WTC11 (cell line): Measurements from ENCODE around the gene ATXN7L2. TPM values are rescaled to one million over a fixed set of nuclear protein-coding genes. Genes with fewer than 3 reads are reported as not detected.

Experiments
- ATAC-seq: fragments of 200-7000 bp; cut with Tn5 transposase; 2 replicates; pipeline ENCODE4 v1.10.0; 2021; ENCODE audit warnings: mild to moderate bottlenecking, moderate library complexity
- CTCF ChIA-PET: fragments of 300-600 bp; sonication (Branson Sonifier 250); formaldehyde crosslinking; loops from one replicate; lab custom pipeline; 2021; ENCODE audit warnings: antibody characterized with exemption; lab: Charles Lee
- POLR2A ChIA-PET: fragments of 350-600 bp; sonication (Branson Sonifier 250); formaldehyde crosslinking; loops from one replicate; lab custom pipeline; 2021; ENCODE audit warnings: antibody characterized with exemption; lab: Charles Lee
- DNase-seq: peaks from one replicate; pipeline ENCODE4 v3.0.0; 2021; ENCODE audit warnings: low spot score
- H3K27ac Mint-ChIP-seq: 2 replicates; pipeline ENCODE4 v1.8.0; 2021; ENCODE audit warnings: mixed read lengths
- H3K27me3 Mint-ChIP-seq: 2 replicates; pipeline ENCODE4 v1.8.0; 2021; ENCODE audit warnings: low read depth, mild to moderate bottlenecking, moderate library complexity, mixed read lengths
- H3K36me3 Mint-ChIP-seq: 2 replicates; pipeline ENCODE4 v1.8.0; 2021; ENCODE audit warnings: mixed read lengths
- H3K4me1 Mint-ChIP-seq: 2 replicates; pipeline ENCODE4 v1.8.0; 2022; ENCODE audit warnings: mixed read lengths
- H3K4me3 Mint-ChIP-seq: 2 replicates; pipeline ENCODE4 v1.8.0; 2021; ENCODE audit warnings: mild to moderate bottlenecking, moderate library complexity, mixed read lengths
- H3K9me3 Mint-ChIP-seq: 2 replicates; pipeline ENCODE4 v1.8.0; 2021; ENCODE audit warnings: mixed read lengths
- ELF4 ChIP-seq: sonication (generic); formaldehyde crosslinking; IDR thresholded peaks from 2 replicates; pipeline ENCODE4 v1.8.1; 2022; ENCODE audit warnings: low read depth, mild to moderate bottlenecking, moderate library complexity, missing genetic modification reagents
- GTF2I ChIP-seq: fragments of 250-450 bp; sonication (Bioruptor Pico); conservative IDR thresholded peaks from 2 replicates; pipeline ENCODE4 v1.4.0; 2021; ENCODE audit warnings: mild to moderate bottlenecking
- IRF2 ChIP-seq: sonication (generic); formaldehyde crosslinking; IDR thresholded peaks from 2 replicates; pipeline ENCODE4 v1.8.0; 2022; ENCODE audit warnings: low read depth, missing genetic modification reagents, borderline replicate concordance
- JUN ChIP-seq: sonication (generic); formaldehyde crosslinking; IDR thresholded peaks from 2 replicates; pipeline ENCODE4 v1.8.0; 2023; ENCODE audit warnings: mild to moderate bottlenecking, missing genetic modification reagents
- NFE2L1 ChIP-seq: sonication (generic); formaldehyde crosslinking; IDR thresholded peaks from 2 replicates; pipeline ENCODE4 v1.8.1; 2023; ENCODE audit warnings: missing genetic modification reagents
- SMAD4 ChIP-seq: sonication (generic); formaldehyde crosslinking; IDR thresholded peaks from 2 replicates; pipeline ENCODE4 v1.8.0; 2022; ENCODE audit warnings: mild to moderate bottlenecking, missing genetic modification reagents
- SOX15 ChIP-seq: fragments of 250-450 bp; sonication (Bioruptor Pico); IDR thresholded peaks from 2 replicates; pipeline ENCODE4 v1.9.0; 2021; ENCODE audit warnings: mild to moderate bottlenecking
- SP1 ChIP-seq: sonication (generic); formaldehyde crosslinking; conservative IDR thresholded peaks from 2 replicates; pipeline ENCODE4 v1.8.1; 2022; ENCODE audit warnings: missing genetic modification reagents
- TP53 ChIP-seq: sonication (generic); formaldehyde crosslinking; IDR thresholded peaks from 2 replicates; pipeline ENCODE4 v1.8.1; 2023; ENCODE audit warnings: mild to moderate bottlenecking, missing genetic modification reagents
- ZNF219 ChIP-seq: sonication (generic); formaldehyde crosslinking; IDR thresholded peaks from 2 replicates; pipeline ENCODE4 v1.8.0; 2023; ENCODE audit warnings: missing genetic modification reagents, mild to moderate bottlenecking, borderline replicate concordance
- total RNA-seq: library from RNA; stranded (reverse); gene quantifications from 3 replicates; pipeline ENCODE4 v1.2.3, GENCODE V29; 2021
- TF ChIP-seq, protein P1 (sequence below): sonication (generic); formaldehyde crosslinking; IDR thresholded peaks from 2 replicates; pipeline ENCODE4 v1.8.1; 2022; ENCODE audit warnings: mild to moderate bottlenecking, missing genetic modification reagents, moderate library complexity, borderline replicate concordance
- TF ChIP-seq, protein P2 (sequence below): sonication (generic); formaldehyde crosslinking; IDR thresholded peaks from 2 replicates; pipeline ENCODE4 v1.8.0; 2022; ENCODE audit warnings: mild to moderate bottlenecking, missing genetic modification reagents
- TF ChIP-seq, protein P3 (sequence below): sonication (generic); formaldehyde crosslinking; IDR thresholded peaks from 2 replicates; pipeline ENCODE4 v1.8.0; 2023; ENCODE audit warnings: mild to moderate bottlenecking, missing genetic modification reagents
- TF ChIP-seq, protein P4 (sequence below): sonication (generic); formaldehyde crosslinking; IDR thresholded peaks from 2 replicates; pipeline ENCODE4 v1.8.1; 2022; ENCODE audit warnings: missing genetic modification reagents, borderline replicate concordance
- TF ChIP-seq, protein P5 (sequence below): fragments of 250-450 bp; sonication (Bioruptor Pico); IDR thresholded peaks from 2 replicates; pipeline ENCODE4 v1.9.0; 2021; ENCODE audit warnings: mild to moderate bottlenecking, borderline replicate concordance

ATXN7L2 gene
- total RNA-seq, 1 experiment from 2014 or later: 11.1 TPM

DNA sequence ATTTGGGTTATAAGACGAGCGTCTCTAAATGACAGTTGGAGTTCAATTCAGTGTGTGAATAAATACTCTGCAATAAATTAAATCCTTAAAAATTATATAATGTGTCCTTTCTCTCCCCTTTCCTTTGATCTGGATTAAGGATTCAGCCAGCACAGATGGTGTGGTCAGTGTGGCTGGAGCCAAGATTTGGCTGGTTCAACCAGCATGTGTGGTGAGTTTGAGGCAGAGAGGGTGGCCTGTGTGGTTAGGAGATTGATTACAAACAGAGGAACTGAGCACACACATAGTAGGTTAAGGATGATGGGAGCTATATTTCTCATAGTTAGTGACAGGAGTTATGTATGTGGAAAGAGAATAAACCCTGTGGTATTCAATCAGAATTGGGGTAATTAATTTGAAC, 40.0 kb downstream of the ATXN7L2 start (continued):
- TF ChIP-seq, protein P1, sequence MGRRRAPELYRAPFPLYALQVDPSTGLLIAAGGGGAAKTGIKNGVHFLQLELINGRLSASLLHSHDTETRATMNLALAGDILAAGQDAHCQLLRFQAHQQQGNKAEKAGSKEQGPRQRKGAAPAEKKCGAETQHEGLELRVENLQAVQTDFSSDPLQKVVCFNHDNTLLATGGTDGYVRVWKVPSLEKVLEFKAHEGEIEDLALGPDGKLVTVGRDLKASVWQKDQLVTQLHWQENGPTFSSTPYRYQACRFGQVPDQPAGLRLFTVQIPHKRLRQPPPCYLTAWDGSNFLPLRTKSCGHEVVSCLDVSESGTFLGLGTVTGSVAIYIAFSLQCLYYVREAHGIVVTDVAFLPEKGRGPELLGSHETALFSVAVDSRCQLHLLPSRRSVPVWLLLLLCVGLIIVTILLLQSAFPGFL (CRISPR knock-in tag): no peak
- TF ChIP-seq, protein P2, sequence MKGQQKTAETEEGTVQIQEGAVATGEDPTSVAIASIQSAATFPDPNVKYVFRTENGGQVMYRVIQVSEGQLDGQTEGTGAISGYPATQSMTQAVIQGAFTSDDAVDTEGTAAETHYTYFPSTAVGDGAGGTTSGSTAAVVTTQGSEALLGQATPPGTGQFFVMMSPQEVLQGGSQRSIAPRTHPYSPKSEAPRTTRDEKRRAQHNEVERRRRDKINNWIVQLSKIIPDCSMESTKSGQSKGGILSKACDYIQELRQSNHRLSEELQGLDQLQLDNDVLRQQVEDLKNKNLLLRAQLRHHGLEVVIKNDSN (CRISPR knock-in tag): no peak
- TF ChIP-seq SOX15 (CRISPR knock-in tag) (no peak), SP1 (CRISPR knock-in tag) (no peak), GTF2I (CRISPR knock-in tag) (no peak), NFE2L1 (CRISPR knock-in tag) (no peak), IRF2 (CRISPR knock-in tag) (no peak)
- TF ChIP-seq, protein P3, sequence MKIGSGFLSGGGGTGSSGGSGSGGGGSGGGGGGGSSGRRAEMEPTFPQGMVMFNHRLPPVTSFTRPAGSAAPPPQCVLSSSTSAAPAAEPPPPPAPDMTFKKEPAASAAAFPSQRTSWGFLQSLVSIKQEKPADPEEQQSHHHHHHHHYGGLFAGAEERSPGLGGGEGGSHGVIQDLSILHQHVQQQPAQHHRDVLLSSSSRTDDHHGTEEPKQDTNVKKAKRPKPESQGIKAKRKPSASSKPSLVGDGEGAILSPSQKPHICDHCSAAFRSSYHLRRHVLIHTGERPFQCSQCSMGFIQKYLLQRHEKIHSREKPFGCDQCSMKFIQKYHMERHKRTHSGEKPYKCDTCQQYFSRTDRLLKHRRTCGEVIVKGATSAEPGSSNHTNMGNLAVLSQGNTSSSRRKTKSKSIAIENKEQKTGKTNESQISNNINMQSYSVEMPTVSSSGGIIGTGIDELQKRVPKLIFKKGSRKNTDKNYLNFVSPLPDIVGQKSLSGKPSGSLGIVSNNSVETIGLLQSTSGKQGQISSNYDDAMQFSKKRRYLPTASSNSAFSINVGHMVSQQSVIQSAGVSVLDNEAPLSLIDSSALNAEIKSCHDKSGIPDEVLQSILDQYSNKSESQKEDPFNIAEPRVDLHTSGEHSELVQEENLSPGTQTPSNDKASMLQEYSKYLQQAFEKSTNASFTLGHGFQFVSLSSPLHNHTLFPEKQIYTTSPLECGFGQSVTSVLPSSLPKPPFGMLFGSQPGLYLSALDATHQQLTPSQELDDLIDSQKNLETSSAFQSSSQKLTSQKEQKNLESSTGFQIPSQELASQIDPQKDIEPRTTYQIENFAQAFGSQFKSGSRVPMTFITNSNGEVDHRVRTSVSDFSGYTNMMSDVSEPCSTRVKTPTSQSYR (CRISPR knock-in tag): no peak
- TF ChIP-seq, protein P4, sequence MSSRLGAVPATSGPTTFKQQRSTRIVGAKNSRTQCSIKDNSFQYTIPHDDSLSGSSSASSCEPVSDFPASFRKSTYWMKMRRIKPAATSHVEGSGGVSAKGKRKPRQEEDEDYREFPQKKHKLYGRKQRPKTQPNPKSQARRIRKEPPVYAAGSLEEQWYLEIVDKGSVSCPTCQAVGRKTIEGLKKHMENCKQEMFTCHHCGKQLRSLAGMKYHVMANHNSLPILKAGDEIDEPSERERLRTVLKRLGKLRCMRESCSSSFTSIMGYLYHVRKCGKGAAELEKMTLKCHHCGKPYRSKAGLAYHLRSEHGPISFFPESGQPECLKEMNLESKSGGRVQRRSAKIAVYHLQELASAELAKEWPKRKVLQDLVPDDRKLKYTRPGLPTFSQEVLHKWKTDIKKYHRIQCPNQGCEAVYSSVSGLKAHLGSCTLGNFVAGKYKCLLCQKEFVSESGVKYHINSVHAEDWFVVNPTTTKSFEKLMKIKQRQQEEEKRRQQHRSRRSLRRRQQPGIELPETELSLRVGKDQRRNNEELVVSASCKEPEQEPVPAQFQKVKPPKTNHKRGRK: no peak

DNA sequence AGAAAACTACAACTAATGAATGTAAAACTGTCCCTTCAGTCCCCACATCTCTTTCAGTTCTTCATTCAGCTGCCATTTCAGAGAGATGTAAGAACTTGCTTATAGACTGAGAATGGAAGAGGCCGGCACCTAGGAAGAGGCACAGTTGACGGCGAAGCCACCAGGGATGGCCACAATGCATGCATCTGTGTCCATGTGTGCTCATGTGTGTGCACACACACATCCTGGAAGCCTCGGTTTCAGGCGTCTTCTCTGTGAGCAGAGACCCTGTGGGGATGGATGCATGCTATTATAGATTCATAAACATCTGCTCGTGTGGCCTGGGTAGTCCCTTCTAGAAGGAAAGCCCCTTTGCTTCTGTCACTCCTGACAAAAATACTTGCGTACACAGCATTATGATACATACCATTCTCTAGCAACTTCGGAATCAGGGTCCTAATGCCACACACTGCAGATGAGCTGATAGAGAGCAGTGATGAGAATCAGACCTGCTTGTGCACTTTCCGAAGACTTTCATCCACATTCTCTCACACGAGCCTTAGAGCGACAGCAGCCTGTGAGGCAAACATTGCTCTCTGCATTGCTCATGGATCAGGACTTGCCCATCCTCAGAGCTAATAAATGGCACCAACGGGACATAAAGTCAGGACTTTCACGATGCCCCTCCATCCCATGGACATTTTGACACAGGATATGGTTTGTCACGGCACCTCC, 43.5 kb downstream of the ATXN7L2 start:
- ChIA-PET CTCF (interaction anchor here (1.4 to 16.4 kb wide), 2 partner anchors 33 to 103 kb away, joined by 3 to 740 read pairs; partner anchors contain the start of gene CYB561D1), POLR2A (no interaction called here)
- TF ChIP-seq ZNF219 (CRISPR knock-in tag) (no peak), SP1 (CRISPR knock-in tag) (no peak), SMAD4 (CRISPR knock-in tag) (no peak), TP53 (CRISPR knock-in tag) (no peak), JUN (CRISPR knock-in tag) (no peak), ELF4 (no peak)
- TF ChIP-seq, protein P5, sequence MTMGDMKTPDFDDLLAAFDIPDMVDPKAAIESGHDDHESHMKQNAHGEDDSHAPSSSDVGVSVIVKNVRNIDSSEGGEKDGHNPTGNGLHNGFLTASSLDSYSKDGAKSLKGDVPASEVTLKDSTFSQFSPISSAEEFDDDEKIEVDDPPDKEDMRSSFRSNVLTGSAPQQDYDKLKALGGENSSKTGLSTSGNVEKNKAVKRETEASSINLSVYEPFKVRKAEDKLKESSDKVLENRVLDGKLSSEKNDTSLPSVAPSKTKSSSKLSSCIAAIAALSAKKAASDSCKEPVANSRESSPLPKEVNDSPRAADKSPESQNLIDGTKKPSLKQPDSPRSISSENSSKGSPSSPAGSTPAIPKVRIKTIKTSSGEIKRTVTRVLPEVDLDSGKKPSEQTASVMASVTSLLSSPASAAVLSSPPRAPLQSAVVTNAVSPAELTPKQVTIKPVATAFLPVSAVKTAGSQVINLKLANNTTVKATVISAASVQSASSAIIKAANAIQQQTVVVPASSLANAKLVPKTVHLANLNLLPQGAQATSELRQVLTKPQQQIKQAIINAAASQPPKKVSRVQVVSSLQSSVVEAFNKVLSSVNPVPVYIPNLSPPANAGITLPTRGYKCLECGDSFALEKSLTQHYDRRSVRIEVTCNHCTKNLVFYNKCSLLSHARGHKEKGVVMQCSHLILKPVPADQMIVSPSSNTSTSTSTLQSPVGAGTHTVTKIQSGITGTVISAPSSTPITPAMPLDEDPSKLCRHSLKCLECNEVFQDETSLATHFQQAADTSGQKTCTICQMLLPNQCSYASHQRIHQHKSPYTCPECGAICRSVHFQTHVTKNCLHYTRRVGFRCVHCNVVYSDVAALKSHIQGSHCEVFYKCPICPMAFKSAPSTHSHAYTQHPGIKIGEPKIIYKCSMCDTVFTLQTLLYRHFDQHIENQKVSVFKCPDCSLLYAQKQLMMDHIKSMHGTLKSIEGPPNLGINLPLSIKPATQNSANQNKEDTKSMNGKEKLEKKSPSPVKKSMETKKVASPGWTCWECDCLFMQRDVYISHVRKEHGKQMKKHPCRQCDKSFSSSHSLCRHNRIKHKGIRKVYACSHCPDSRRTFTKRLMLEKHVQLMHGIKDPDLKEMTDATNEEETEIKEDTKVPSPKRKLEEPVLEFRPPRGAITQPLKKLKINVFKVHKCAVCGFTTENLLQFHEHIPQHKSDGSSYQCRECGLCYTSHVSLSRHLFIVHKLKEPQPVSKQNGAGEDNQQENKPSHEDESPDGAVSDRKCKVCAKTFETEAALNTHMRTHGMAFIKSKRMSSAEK (CRISPR knock-in tag): no peak
- TF ChIP-seq, protein P1 (CRISPR knock-in tag): no peak
- DNase-seq (no peak), ATAC-seq (no peak)
- H3K27me3 Mint-ChIP-seq: peaks cover 13% of the 10 kb centered on the region
- H3K36me3 Mint-ChIP-seq: no peaks in the 10 kb centered on the region
- H3K4me1 Mint-ChIP-seq: peaks cover 6% of the 10 kb centered on the region
- H3K4me3 Mint-ChIP-seq: no peak overlapping the region
- H3K27ac Mint-ChIP-seq: no peak overlapping the region
- H3K9me3 Mint-ChIP-seq: peaks cover 7% of the 10 kb centered on the region
